ENCODE data around the gene DPH2.

Gene DPH2

DNA sequence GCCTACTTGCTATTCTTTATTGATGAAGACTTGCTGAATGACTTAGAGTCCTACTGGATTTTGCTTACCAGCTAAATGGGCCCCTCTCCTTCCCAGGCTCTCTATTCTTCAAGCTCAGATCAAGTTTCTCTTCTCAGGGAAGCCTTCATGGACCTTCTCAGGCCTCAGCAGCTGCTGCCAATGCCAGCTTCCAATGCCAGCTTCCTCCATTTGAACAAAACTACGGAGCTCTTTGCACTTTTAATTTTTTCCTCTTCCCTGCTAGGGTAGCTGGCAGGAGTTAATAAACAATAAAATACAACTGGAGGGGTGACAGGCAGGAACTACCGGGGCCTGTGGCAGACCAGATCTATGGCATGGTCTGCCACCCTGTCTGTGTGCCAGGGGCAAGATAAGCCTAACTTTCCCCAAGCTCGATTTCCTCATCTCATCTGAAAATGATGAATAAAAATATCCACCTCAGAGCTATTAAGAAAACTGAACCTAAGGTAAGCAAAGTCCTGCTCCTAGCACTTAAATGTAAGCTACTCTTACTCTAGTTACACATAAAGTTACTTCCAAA lies 24.1 kb upstream of the DPH2 start:
- ATAC-seq (no peak), DNase-seq (no peak)

DNA sequence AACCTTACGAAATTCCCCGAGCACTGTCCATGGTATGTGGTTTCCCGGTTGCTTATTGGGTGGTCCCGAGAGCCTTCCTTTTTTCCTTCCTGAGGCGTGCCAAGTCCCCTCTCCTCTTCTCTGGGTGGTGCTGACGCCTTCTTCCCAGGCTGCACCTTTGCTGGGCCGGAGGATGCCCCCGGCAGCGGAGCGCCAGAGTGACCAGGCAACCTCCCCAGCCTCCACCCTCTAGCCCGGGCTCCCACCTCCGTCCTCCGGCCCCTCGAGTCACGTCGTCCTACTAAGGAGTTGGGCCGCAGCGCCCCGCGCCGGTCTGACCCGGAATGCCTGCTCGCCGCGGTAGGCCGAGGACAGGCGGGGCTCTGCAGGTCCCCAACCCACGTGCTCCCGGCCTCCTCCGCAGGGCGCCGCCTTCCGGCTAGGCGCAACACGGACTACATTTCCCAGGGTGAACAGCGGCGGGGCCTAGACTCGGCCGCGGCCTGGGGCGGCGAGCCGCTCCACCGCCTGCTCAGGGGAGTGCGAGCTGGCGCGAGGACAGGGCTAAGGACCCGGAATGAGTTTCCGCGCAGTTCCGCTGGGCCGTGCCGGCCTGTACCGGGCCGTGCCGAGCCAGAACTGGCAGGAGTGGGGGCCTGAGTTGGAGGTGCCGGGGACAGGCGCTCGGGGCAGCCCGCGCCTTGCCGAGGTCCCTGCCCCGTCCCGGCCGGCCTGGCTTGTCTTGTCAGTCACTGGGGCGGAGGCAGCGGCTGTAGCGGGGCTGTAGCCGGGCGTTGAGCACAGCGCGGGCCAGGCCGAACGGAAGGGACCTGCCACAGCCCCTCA lies 23.4 kb upstream of the DPH2 start, which contains the start of gene IPO13:
Gene IPO13, plus strand, starts transcription at position 715 of the 825 bp plus-strand sequence. CDS start 651 bp downstream, outside the sequence.
- ATAC-seq, result peak; percentile 97
- DNase-seq, result peak; percentile 96

GRCh38 chr1:43947061-43947873 lies 22.5 kb upstream of the DPH2 start:
- no peak for ATAC-seq
- DNase-seq, result no peak

GRCh38 chr1:43947874-43948437 lies 21.9 kb upstream of the DPH2 start:
- no peak for DNase-seq
- no peak for ATAC-seq

- no peak for DNase-seq
- no peak for ATAC-seq
Measured at GRCh38 chr1:43949678-43950077, 20.1 kb upstream of the DPH2 start.

DNA sequence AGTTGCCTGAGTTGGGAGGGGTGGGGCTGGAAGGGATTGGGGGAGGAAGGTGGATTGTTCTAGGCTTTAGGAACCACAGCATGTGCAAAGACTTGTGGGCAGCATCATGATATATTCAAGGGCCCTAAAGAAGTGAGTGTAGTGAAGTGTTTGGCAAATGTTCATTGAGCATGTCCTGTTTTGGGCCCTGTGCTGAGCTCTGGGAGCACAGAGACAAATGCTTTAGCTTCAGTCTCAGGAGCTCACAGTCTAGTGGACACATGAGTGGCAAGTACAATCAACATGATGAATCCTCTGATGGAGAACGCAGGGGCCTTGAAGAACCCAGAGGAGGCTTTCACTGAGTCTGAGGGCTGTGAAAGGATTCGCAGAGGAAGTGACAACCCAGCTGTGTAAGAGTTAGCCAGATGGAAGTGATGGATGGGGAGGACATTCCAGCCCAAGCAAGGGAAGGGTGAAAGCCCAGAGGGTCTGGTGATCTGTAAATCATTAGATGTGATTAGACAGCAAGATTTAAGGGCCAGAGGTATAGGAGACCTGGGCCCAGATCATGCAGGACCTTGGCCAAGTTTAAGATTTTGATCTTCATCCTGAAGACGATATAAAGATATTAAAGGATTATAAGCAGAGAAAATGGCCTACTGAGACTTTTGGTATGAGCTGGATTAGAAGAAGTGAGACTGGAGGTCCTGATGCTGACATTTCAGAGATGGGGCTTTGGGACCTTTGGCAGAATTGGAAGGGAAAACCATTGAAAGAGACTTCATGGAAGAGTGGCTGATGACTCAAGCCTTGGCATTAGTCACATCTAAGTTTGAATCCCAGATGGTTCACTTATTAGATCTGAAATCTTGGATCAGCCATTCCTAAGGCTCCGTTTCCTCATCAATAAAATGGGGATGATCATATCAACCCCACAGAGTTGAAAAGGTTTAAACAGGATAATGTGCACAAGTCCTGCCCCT lies 18.5 kb upstream of the DPH2 start:
- ATAC-seq (no peak), DNase-seq (no peak)

- DNase-seq, result no peak
- ATAC-seq, result no peak
Measured at GRCh38 chr1:43952731-43953346, 17.0 kb upstream of the DPH2 start.

DNA sequence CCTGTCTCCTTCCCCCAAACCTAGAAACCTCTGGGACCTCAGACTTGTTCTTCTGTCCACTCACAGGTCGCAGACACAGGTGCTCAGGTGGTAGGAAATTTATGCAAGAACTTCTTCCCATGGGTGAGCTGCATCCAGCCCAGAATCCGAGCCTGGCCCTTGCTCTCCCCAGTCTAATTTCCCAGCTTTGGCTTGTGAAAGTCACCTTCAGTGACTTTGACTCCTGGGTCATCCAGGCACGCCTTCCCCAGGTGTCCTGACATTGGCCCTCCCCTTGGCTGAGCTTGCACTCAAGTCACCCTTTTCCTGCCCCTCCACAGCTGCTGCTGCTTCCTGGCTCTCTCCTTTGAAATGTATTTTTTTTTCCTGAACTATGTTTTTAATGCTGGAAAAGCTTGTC lies 16.4 kb upstream of the DPH2 start:
- ATAC-seq, result no peak
- DNase-seq, result no peak

- no peak for ATAC-seq
- DNase-seq, result no peak
Measured at GRCh38 chr1:43954036-43954435, 15.8 kb upstream of the DPH2 start.

DNA sequence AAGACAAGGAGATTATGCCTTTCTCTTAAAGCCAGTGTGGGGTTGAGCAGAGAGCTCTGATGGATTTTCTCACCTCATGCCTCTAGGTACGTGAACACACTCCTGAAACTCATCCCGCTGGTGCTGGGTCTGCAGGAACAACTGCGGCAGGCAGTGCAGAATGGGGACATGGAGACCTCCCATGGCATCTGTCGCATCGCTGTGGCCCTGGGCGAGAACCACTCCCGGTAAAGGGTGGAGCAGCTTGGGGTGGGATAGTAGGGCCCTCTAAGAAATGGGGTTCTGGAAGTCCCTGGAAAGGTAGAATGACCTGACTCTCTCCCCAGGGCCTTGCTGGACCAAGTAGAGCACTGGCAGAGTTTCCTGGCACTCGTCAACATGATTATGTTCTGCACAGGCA lies 13.6 kb upstream of the DPH2 start:
- DNase-seq (no peak), ATAC-seq (no peak)

- ATAC-seq, result no peak
- DNase-seq, result no peak
Measured at GRCh38 chr1:43957407-43958040, 12.3 kb upstream of the DPH2 start.

DNA sequence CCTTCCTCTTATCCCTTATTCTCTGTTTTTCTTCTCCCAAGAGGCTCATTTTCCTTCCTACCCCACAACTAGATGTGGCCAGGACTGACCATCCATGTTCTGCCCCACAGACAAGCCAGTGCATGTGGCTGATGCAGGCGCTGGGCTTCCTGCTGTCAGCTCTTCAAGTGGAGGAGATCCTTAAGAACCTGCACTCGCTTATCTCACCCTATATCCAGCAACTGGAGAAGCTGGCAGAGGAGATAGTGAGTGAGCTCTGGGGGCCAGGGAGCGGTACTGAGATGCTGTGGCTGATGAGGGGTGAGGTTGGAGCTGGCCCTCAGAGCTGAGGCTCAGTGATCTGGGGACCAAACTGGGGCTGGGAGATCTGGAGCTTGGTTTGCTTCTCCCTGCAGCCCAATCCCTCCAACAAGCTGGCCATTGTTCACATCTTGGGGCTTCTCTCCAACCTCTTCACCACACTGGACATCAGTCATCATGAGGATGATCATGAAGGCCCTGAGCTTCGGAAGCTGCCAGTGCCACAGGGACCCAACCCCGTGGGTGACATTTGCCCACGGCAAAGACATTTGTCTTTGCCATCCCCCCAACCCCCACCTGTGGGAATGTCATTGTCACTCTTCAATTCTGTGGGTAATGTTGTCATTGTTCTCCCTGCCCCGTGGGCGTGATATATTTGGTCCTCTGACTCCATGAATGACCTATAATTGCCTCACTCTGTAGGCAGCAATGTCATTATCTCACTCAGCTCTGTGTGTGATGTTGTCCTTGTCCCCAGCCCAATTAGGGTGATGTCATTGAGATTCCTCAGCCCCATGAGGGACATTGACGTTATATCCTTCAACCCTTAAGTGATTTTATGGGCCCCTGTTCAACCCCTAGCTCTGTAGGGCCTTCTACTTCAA lies 11.2 kb upstream of the DPH2 start:
- no peak for DNase-seq
- ATAC-seq, result no peak

DNA sequence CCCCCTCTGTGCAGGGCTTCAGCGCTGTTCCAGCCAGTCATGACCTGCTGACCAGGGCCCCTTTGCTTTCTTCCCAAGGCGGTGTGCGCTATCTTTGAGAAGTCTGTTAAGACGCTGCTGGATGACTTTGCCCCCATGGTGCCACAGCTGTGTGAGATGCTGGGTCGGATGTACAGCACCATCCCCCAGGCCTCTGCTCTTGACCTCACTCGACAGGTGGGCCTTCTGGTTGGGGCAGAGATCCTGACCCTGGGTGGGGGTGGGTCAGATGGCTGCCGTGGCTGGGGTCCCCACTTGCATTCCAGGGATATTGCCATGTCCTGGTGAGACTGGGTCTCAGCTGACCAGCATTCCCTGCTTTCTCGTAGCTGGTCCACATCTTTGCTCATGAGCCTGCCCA lies 9.0 kb upstream of the DPH2 start:
- ATAC-seq (no peak), DNase-seq (no peak)

GRCh38 chr1:43961692-43962091 lies 8.1 kb upstream of the DPH2 start:
- no peak for ATAC-seq
- DNase-seq, result no peak

- DNase-seq (no peak), ATAC-seq (no peak)
Measured at GRCh38 chr1:43962324-43962723, 7.5 kb upstream of the DPH2 start.

GRCh38 chr1:43963006-43963405 lies 6.8 kb upstream of the DPH2 start:
- ATAC-seq, result no peak
- DNase-seq, result no peak

GRCh38 chr1:43963890-43964289 lies 5.9 kb upstream of the DPH2 start:
- ATAC-seq (no peak), DNase-seq (no peak)

DNA sequence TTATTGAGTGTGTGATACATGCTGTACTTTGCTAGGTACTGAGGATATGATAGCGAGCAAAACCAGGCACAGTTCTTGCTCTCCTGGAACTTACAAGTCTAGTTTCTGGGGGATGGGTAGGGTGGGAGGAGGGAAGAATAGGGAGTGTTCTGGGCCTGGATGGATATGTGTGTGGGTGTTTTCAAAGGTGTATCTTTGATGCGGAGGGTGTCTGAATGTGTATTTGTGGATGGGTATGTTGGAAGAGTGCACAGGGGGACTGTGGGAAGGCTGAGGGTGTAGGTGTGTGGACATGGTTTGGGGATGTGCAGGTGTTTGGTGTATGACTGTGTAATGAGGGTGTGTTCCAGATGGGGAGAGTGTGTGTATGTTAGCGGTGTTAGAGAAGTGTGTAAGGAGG lies 4.5 kb upstream of the DPH2 start:
- ATAC-seq (no peak), DNase-seq (no peak)

DNA sequence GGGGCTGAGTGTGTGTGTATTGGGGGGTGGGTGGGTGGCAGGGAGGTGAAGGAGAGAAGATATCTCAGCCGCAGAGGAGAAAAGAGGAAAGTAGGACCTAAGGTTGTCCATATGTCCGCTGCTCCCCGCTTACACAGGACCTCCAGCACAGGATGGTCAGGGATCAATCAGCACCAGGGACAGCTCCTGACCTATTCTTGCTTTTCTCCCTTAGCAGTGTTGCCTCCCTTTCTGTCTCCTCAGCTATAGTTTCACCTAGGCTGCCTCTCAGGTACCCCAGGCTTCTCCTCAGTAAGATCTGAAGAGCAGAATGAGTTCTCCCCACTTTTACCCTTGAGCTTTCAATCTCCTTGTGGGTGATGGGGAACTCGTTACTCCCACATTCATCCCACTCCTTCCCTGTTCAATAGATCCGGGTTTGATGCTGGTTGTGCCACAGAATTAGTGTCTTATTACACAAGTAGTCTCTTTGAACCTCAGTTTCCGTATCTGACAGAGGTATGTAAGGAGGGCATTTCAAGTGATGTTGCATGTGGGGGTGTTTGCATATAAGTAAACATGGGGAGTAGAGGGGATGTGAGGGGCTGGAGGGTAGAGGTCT lies 1.4 kb upstream of the DPH2 start:
- DNase-seq (no peak), ATAC-seq (no peak)

Measured in stimulated activated naive CD8-positive, alpha-beta T cell treated with anti-CD3 and anti-CD28 coated beads, Interleukin-15, Interleukin-2, amounts not matched to agents 100 U/mL and 50 U/mL, for 24 hours (primary cell).